Renal cortex interstitium (tissue), 15 donors: ENCODE data around the gene OR4M2. TPM values are rescaled to one million over a fixed set of nuclear protein-coding genes. Genes with fewer than 3 reads are reported as not detected.
"Not testable (repeated sequence)": the region's sequence is repeated elsewhere in the genome, so short reads cannot be mapped to it uniquely, and the experiment has no call there.

Source experiments
- DNase-seq, 11 donors: peaks; one replicate each; pipeline ENCODE4 v3.0.0-alpha.2; 2013; ENCODE audit warnings: low read depth in 9 of 11, low spot score in 4 of 11; ENCODE audit errors: extremely low read depth in 1 of 11
- long read RNA-seq, 16 experiments: transcript quantifications; one replicate each; lab custom pipeline, GENCODE V29; 2026
- polyA plus RNA-seq, 3 donors: library from polyadenylated mRNA; unstranded; fragments of 120-200 nt; gene quantifications; one replicate each; pipeline ENCODE4 v1.2.1, GENCODE V29; 2013; ENCODE audit not compliant: insufficient read length in 3 of 3

The OR4M2 gene, protein sequence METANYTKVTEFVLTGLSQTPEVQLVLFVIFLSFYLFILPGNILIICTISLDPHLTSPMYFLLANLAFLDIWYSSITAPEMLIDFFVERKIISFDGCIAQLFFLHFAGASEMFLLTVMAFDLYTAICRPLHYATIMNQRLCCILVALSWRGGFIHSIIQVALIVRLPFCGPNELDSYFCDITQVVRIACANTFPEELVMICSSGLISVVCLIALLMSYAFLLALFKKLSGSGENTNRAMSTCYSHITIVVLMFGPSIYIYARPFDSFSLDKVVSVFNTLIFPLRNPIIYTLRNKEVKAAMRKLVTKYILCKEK
- polyA plus RNA-seq = not detected
- long read RNA-seq, donor 1 = 0 reads
- long read RNA-seq, donor 2 = 0 reads
- long read RNA-seq, donor 3 = 0 reads
- long read RNA-seq, donor 4 = 0 reads
- long read RNA-seq, donor 5 = 0 reads
- long read RNA-seq, donor 6 = 0 reads
- long read RNA-seq, donor 7 = 0 reads
- long read RNA-seq, donor 8 = 0 reads
- long read RNA-seq, donor 9, partial matches to known transcripts = 0 of 1 reads
- long read RNA-seq, donor 9, other reads (novel, unspliced or antisense) = 0 of 1 reads
- long read RNA-seq, donor 10 = 0 reads
- long read RNA-seq, donor 11 = 0 reads
- long read RNA-seq, donor 12 = 0 reads
- long read RNA-seq, donor 13 = 0 reads
- long read RNA-seq, donor 14 = 0 reads
- long read RNA-seq, donor 15 = 0 reads
- long read RNA-seq, donor 16 = 0 reads

DNA sequence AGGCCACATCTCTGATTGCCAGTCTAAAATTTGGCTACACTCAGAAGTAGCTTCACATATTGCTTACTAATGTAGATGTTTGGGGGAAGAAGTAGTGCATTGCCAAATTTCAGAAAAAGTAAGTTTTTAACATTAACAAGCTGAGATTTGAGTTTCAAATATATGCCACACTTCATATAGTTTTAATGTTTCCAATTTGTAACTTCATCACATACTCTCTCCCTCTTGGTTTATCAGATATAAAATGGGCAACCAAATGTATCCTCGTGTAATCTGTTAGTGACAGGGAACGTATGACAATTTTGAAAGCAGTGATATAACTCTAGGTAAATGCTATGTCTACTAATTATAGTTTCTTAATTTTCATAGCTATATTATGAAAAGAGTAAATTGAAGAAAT, at the start of gene OR4M2:
OR4M2 (plus strand) TSS at position 301 of the 400 bp plus-strand sequence; CDS start at position 399, 98 bp downstream.
- DNase-seq = not testable (repeated sequence)

DNA sequence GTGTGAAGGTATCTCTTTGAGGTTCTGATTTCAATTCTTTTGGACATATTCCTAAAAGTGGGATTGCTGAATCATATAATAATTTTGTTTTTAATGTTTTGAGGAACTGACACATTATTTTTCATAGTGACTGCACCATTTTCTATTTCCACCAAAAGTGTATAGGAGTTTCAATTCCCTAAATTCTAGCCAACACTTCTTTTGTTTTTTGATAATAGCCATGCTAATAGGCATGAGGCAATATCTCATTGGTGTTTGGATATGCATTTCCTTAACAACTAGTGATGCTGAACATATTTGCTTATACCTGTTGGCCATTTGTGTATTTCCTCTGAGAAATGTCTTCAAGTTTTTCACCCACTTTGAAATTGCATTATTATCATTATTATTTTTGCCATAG, 11.1 kb upstream of the OR4M2 start:
- DNase-seq = not testable (repeated sequence)

DNA sequence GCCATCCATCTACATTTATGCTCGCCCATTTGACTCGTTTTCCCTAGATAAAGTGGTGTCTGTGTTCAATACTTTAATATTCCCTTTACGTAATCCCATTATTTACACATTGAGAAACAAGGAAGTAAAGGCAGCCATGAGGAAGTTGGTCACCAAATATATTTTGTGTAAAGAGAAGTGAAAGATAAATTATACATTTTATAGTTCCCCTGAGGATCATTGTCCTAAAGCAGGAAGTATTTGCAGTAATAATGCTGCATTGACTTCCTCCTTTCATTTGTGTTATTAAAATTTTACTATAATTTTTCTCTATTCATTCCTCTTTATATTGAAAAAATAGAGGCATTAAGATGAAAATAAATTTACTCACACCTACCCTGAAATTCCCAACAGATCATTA, 1.1 kb downstream of the OR4M2 start:
- DNase-seq = not testable (repeated sequence)

DNA sequence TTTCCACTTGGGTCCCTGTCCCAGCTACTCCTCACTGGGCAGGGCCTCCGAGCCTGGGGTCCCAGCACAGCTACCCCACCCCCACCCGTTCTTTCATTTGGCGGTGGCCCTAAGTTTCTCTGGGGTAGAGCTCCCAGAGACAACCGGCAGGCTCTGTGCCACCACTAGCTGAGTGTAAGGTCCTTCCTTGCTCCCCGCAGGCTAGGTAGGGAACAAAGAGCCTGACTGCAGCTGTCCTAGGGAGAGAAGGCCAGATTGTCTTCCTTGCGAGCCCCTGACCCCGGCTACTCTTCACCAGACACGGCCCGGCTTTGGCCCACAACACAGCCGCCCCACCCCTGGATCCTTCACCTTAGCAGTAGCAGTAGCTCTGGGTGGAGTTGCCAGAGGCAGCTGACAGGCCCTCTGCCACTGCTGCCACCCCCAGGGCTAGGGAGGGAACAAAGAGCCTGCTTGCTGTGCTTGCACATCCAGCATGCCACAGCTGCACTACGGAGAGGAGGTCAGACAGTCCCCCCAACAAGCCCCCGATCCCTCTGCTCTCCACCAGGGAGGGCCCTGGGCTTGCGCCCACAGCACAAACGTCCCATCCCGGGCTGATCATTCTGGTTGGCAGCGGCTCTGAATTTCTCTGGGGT, 18.4 kb downstream of the OR4M2 start:
- not testable (repeated sequence) for DNase-seq

DNA sequence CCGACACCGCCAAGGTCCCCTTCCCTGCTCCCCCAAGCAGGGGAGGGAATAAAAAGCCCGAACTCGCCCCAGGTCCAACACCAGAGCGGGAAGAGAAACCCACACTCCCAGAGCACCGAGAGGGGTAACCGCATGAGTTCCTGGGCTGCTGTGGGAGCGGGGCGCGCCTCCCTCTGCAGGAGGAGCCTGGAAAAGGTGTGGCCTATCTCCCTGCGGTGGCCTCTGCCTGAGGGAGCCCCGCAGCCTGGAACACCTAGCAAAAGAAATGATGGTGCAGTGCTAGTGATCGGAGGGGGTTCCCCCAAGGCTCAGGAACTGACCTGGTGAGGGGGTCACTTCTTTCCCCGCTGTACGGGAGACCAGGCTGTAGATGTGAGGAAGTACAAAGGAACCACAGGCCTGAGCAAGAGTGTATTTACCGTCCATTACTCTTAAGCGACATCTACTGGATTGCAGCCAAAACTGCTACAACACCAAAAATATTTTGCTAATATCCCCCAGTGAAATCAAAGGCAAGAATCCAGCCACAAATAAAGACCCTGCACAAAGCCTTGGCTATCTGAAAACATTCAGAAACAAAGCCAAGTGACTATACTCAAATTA, 19.1 kb downstream of the OR4M2 start:
- DNase-seq = not testable (repeated sequence)

DNA sequence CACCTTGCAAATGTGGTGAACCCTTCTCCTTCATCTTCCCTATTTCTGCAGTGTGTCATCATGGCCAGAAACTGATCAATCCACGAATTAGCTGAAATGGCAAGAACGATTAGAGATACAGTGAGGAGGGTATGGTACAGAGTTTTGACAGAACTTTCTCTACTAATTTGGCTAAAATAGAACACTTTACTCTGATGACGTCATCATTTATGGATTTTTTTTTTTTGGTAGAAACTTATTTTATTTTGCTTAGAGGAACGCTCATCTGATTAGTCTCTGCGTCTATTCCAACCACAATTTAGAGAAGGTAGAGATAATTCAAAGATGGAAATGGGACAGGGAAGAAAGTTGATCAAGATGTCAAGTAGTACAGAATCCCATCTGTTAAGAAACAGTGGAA, 41.7 kb downstream of the OR4M2 start:
- DNase-seq = not testable (repeated sequence)

Other genes with a start within 250 kb of the OR4M2 start
- gene POTEB, start 202.8 kb upstream of the OR4M2 start, polyA plus RNA-seq = not detected